PC-9 (cell line): ENCODE measurements around the gene PHYKPL. TPM values are rescaled to one million over a fixed set of nuclear protein-coding genes. Genes with fewer than 3 reads are reported as not detected.

Experiments used
- BruUV-seq: library from RNA; stranded (reverse); fragments of 400-500 nt; replicated peaks from 2 replicates; lab custom pipeline; 2021; lab: Mats Ljungman, UMichigan
- CTCF ChIA-PET: fragments of 300-600 bp; sonication (Branson Sonifier 250); formaldehyde crosslinking; loops from one replicate; lab custom pipeline; 2022; ENCODE audit warnings: antibody characterized with exemption; lab: Charles Lee
- POLR2A ChIA-PET: fragments of 300-600 bp; sonication (Branson Sonifier 250); formaldehyde crosslinking; loops from one replicate; lab custom pipeline; 2022; ENCODE audit warnings: antibody characterized with exemption; ENCODE audit not compliant: unreplicated experiment; lab: Charles Lee
- DNase-seq, 2 experiments: peaks; one replicate each; pipeline versions ENCODE4 v3.0.0 to v3.0.0-alpha.2; 2015 to 2022; ENCODE audit warnings: mixed read lengths in 1 of 2
- H2AFZ ChIP-seq: fragments of 200-600 bp; sonication (generic); 2 replicates; pipeline ENCODE4 v1.8.1; 2017; ENCODE audit warnings: antibody characterized with exemption
- H3F3A ChIP-seq: fragments of 200-600 bp; sonication (generic); 2 replicates; pipeline ENCODE4 v1.8.1; 2017; ENCODE audit warnings: antibody characterized with exemption, mild to moderate bottlenecking, low read depth; ENCODE audit not compliant: insufficient read depth
- H3K27ac ChIP-seq: fragments of 200-600 bp; sonication (generic); 2 replicates; pipeline ENCODE4 v1.6.1; 2016; ENCODE audit warnings: mixed run types
- H3K27me3 ChIP-seq: fragments of 200-600 bp; sonication (generic); 2 replicates; pipeline ENCODE4 v1.6.1; 2016; ENCODE audit warnings: low read depth, mixed run types; ENCODE audit not compliant: insufficient read depth
- H3K36me3 ChIP-seq: fragments of 200-600 bp; sonication (generic); 2 replicates; pipeline ENCODE4 v1.6.1; 2016; ENCODE audit warnings: low read depth, mixed run types
- H3K4me1 ChIP-seq: fragments of 200-600 bp; sonication (generic); replicated peaks from 2 replicates; pipeline ENCODE4 v1.6.1; 2016; ENCODE audit warnings: mixed run types; ENCODE audit not compliant: insufficient read depth
- H3K4me2 ChIP-seq: fragments of 200-600 bp; sonication (generic); 2 replicates; pipeline ENCODE4 v1.6.1; 2017; ENCODE audit warnings: mixed run types
- H3K4me3 ChIP-seq: fragments of 200-600 bp; sonication (generic); 2 replicates; pipeline ENCODE4 v1.6.1; 2016; ENCODE audit warnings: mixed run types
- H3K79me2 ChIP-seq: fragments of 200-600 bp; sonication (generic); 2 replicates; pipeline ENCODE4 v1.6.1; 2017; ENCODE audit warnings: low read depth, mixed run types
- H3K9me2 ChIP-seq: fragments of 200-600 bp; sonication (generic); 2 replicates; pipeline ENCODE4 v1.8.1; 2017; ENCODE audit warnings: mild to moderate bottlenecking; ENCODE audit not compliant: insufficient read depth
- H3K9me3 ChIP-seq: fragments of 200-600 bp; sonication (generic); 2 replicates; pipeline ENCODE4 v1.8.1; 2016; ENCODE audit warnings: low read depth; ENCODE audit not compliant: insufficient read depth
- H4K20me1 ChIP-seq: fragments of 200-600 bp; sonication (generic); 2 replicates; pipeline ENCODE4 v1.8.1; 2017; ENCODE audit not compliant: insufficient read depth
- EZH2 ChIP-seq: fragments of 200-600 bp; sonication (generic); IDR thresholded peaks from 2 replicates; pipeline ENCODE4 v1.8.0; 2017; ENCODE audit warnings: antibody characterized with exemption, low read depth
- intact Hi-C: fragments of 100-400 bp; cut with micrococcal nuclease; formaldehyde crosslinking; loops from one replicate; pipeline ENCODE4 v1.10.0; 2022; ENCODE audit not compliant: unreplicated experiment
- total RNA-seq: library from RNA; stranded (reverse); gene quantifications from 2 replicates; pipeline ENCODE4 v1.2.3, GENCODE V29; 2021
- TF ChIP-seq, protein P1 (sequence below): fragments of 200-600 bp; sonication (generic); conservative IDR thresholded peaks from 2 replicates; pipeline ENCODE4 v1.6.1; 2017; ENCODE audit warnings: mixed run types, antibody characterized with exemption, mild to moderate bottlenecking, moderate library complexity

PHYKPL gene
- total RNA-seq, 1 experiment from 2014 or later = 73.7 TPM

DNA sequence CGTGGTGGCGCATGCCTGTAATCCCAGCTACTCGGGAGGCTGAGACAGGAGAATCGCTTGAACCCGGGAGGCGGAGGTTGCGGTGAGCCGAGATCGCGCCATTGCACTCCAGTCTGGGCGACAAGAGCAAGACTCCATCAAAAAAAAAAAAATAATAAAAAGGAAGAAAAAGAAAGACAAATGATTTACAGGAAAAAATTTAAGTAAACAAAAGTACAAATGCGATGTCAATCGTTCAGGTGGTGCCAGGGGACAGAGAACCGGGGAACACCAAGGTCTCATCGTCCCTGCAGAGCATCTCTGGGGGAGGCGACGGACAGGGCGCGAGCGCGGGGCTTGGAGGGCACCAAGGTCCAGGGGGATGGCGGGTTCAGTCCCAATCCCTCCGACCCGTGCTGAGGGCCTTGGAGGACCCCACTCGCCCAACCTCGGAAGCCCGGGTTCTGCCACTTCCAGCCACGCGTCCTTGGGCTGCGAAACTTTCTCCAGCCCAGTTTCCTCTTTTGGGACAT is 28.9 kb downstream of the PHYKPL start:
- no peak for TF ChIP-seq EZH2
- TF ChIP-seq, protein P1, sequence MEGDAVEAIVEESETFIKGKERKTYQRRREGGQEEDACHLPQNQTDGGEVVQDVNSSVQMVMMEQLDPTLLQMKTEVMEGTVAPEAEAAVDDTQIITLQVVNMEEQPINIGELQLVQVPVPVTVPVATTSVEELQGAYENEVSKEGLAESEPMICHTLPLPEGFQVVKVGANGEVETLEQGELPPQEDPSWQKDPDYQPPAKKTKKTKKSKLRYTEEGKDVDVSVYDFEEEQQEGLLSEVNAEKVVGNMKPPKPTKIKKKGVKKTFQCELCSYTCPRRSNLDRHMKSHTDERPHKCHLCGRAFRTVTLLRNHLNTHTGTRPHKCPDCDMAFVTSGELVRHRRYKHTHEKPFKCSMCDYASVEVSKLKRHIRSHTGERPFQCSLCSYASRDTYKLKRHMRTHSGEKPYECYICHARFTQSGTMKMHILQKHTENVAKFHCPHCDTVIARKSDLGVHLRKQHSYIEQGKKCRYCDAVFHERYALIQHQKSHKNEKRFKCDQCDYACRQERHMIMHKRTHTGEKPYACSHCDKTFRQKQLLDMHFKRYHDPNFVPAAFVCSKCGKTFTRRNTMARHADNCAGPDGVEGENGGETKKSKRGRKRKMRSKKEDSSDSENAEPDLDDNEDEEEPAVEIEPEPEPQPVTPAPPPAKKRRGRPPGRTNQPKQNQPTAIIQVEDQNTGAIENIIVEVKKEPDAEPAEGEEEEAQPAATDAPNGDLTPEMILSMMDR = no peak
- intact Hi-C loops = loop anchor here (2.0 to 5.0 kb wide), 2 partner anchors 29 to 41 kb away; partner anchors contain the start of gene PHYKPL
- Histone ChIP-seq H3K79me2 (peaks cover 48% of the 10 kb centered on the region), H3K4me3 (peak overlapping the region; percentile 85), H3K27me3 (no peaks in the 10 kb centered on the region), H3K4me2 (peak overlapping the region; percentile 87), H4K20me1 (peaks cover 35% of the 10 kb centered on the region), H3K9me3 (no peaks in the 10 kb centered on the region), H3K4me1 (peaks cover 31% of the 10 kb centered on the region), H3F3A (peaks cover 50% of the 10 kb centered on the region), H2AFZ (peak overlapping the region; percentile 98), H3K27ac (no peak overlapping the region), H3K36me3 (peaks cover 30% of the 10 kb centered on the region), H3K9me2 (no peaks in the 10 kb centered on the region)
- BruUV-seq = TSS peak; percentile 88
- no peak for DNase-seq
- CTCF ChIA-PET = no interaction called here
- POLR2A ChIA-PET = interaction anchor here (0.5 to 0.9 kb wide), 4 partner anchors 99 to 1018 kb away, joined by 4 to 8 read pairs (median 4); no protein-coding TSS in a partner anchor

DNA sequence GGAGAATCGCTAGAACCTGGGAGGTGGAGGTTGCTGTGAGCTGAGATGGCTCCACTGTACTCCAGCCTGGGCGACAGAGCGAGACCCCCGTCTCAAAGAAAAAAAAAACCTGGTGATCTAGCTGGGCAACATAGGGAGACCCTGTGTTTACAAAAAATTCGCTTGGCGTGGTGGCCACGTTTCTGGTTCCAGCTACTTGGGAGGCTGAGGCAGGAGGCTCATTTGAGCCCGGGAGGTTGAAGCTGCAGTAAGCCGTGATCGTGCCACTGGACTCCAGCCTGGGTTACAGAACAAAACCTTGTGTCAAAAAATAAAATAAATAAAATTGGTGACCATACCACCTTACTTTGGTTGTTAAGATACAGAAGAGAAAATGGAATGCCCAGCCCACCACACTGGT is 30.1 kb downstream of the PHYKPL start:
- intact Hi-C loops = loop anchor here (5.0 kb wide), 1 partner anchor 40 kb away; no protein-coding TSS in a partner anchor
- no peaks in the 10 kb centered on the region for H3K9me3 ChIP-seq
- CTCF ChIA-PET = no interaction called here
- H3K27ac ChIP-seq = no peak overlapping the region
- H3K4me1 ChIP-seq = peaks cover 24% of the 10 kb centered on the region
- H3K4me3 ChIP-seq = no peak overlapping the region
- H2AFZ ChIP-seq = no peak overlapping the region
- no peak overlapping the region for H3K4me2 ChIP-seq
- peaks cover 38% of the 10 kb centered on the region for H3F3A ChIP-seq
- POLR2A ChIA-PET = interaction anchor here (0.6 kb wide), 1 partner anchor 11 kb away, joined by 5 read pairs; no protein-coding TSS in a partner anchor
- H3K79me2 ChIP-seq = peaks cover 36% of the 10 kb centered on the region
- no peak for DNase-seq
- TF ChIP-seq EZH2 = no peak
- TF ChIP-seq, protein P1 = no peak
- peaks cover 20% of the 10 kb centered on the region for H3K36me3 ChIP-seq
- peaks cover 23% of the 10 kb centered on the region for H4K20me1 ChIP-seq
- no peaks in the 10 kb centered on the region for H3K9me2 ChIP-seq
- no peaks in the 10 kb centered on the region for H3K27me3 ChIP-seq
- no TSS peak for BruUV-seq

- no peaks in the 10 kb centered on the region for H3K9me3 ChIP-seq
- no peak overlapping the region for H3K4me3 ChIP-seq
- ChIA-PET POLR2A (no interaction called here), CTCF (no interaction called here)
- peaks cover 18% of the 10 kb centered on the region for H3K4me1 ChIP-seq
- H3K27me3 ChIP-seq = no peaks in the 10 kb centered on the region
- H3K9me2 ChIP-seq = no peaks in the 10 kb centered on the region
- peaks cover 30% of the 10 kb centered on the region for H3K79me2 ChIP-seq
- intact Hi-C loops = loop anchor here (5.0 kb wide), 1 partner anchor 40 kb away; no protein-coding TSS in a partner anchor
- H3K4me2 ChIP-seq = no peak overlapping the region
- no peak overlapping the region for H3K27ac ChIP-seq
- H2AFZ ChIP-seq = no peak overlapping the region
- peaks cover 16% of the 10 kb centered on the region for H4K20me1 ChIP-seq
- TF ChIP-seq, protein P1 = no peak
- no peak for TF ChIP-seq EZH2
- peaks cover 32% of the 10 kb centered on the region; the same call in 1 of the 2 replicates for H3F3A ChIP-seq
- no TSS peak for BruUV-seq
- peak; percentile 29 to 67 for DNase-seq
- peaks cover 13% of the 10 kb centered on the region for H3K36me3 ChIP-seq
Measured at GRCh38 chr5:178201927-178202235, 30.7 kb downstream of the PHYKPL start.
